ENCODE measurements around the gene HJURP.

- TF ChIP-seq CTCF (conservative IDR thresholded peaks at IDR 0.05 in 1 of 2, IDR thresholded peaks at IDR 0.05 in 1 of 2; ENCODE audit: low read depth in 1 of 2, low read length in 2 of 2): no peak
- TF ChIP-seq EZH2 (IDR thresholded peaks at IDR 0.05; ENCODE audit: low read length, missing control alignments): no peak
Observed at GRCh38 chr2:233838726-233839446, 15.4 kb downstream of the HJURP start.
